ENCODE data around the gene GREM2. TPM values are rescaled to one million over a fixed set of nuclear protein-coding genes. Genes with fewer than 3 reads are reported as not detected.

Gene GREM2
- total RNA-seq, 1 experiment from 2014 or later, result not detected

DNA sequence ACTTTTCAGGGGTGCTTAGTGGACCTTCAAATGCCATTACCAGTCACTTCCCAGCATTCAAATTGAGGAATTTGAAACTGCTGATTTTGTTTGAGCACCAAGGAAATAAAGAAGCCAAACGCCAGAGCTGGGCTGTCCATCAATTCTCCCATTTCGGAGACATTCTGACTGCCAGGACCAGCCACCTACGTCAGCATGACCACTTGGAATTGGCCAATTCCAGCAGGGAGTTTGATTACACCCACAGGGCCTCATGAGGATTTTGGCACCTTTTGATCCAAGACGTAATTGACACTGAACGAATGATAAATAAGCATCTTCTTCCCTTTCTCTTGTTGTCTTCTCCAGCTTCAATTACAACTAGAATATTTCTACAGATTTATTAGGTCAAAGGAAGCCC, 40.2 kb downstream of the GREM2 start:
- no peaks in the 10 kb centered on the region for H3K4me1 ChIP-seq (ENCODE audit: insufficient read depth, low read length)
- no peaks in the 10 kb centered on the region for H3K23me2 ChIP-seq (ENCODE audit: insufficient read length, low read depth, low read length, poor library complexity, severe bottlenecking)
- no peak overlapping the region for H2BK120ac ChIP-seq (ENCODE audit: low read depth, low read length, poor library complexity, severe bottlenecking)
- no peak overlapping the region for H2BK5ac ChIP-seq (ENCODE audit: insufficient read length, low read length)
- no peak overlapping the region for H3K56ac ChIP-seq (ENCODE audit: insufficient read length, low read depth, low read length)
- no peak overlapping the region for H3T11ph ChIP-seq (ENCODE audit: low read length)
- no CpG with 5 or more reads among the region's 5 CpGs for WGBS (ENCODE audit: extremely low coverage, insufficient read length, low lambda C conversion rate)
- Mint-ChIP-seq H3K4me3 (no peak overlapping the region), H3K4me1 (peaks cover 4 to 7% of the 10 kb centered on the region in 2 experiments; a peak in 2 of 4 replicates), H3K36me3 (ENCODE audit: insufficient read depth in 1 of 3, low read depth in 3 of 3) (no peaks in the 10 kb centered on the region), H3K27ac (no peak overlapping the region), H3K27me3 (ENCODE audit: low read depth) (no peaks in the 10 kb centered on the region), H3K9me3 (no peaks in the 10 kb centered on the region)
- no peak overlapping the region for H2BK12ac ChIP-seq (ENCODE audit: insufficient read length, low read depth, low read length)
- no peak overlapping the region for H2BK20ac ChIP-seq (ENCODE audit: low read depth, low read length, poor library complexity, severe bottlenecking)
- H2AFZ ChIP-seq (ENCODE audit: low read length), result no peak overlapping the region
- no peak overlapping the region for H3K14ac ChIP-seq (ENCODE audit: insufficient read depth, low read length)
- H3K4me2 ChIP-seq (ENCODE audit: insufficient read depth, insufficient read length, low read length), result no peak overlapping the region
- no peaks in the 10 kb centered on the region for H3K79me2 ChIP-seq (ENCODE audit: insufficient read depth, low read length)
- no peak overlapping the region for H3K23ac ChIP-seq (ENCODE audit: insufficient read length, low read depth, low read length)
- no peak overlapping the region for H2AK5ac ChIP-seq (ENCODE audit: insufficient read length, low read length)
- H3K27ac ChIP-seq (ENCODE audit: insufficient read length, low read depth, low read length), result no peak overlapping the region
- TF ChIP-seq, protein P1, sequence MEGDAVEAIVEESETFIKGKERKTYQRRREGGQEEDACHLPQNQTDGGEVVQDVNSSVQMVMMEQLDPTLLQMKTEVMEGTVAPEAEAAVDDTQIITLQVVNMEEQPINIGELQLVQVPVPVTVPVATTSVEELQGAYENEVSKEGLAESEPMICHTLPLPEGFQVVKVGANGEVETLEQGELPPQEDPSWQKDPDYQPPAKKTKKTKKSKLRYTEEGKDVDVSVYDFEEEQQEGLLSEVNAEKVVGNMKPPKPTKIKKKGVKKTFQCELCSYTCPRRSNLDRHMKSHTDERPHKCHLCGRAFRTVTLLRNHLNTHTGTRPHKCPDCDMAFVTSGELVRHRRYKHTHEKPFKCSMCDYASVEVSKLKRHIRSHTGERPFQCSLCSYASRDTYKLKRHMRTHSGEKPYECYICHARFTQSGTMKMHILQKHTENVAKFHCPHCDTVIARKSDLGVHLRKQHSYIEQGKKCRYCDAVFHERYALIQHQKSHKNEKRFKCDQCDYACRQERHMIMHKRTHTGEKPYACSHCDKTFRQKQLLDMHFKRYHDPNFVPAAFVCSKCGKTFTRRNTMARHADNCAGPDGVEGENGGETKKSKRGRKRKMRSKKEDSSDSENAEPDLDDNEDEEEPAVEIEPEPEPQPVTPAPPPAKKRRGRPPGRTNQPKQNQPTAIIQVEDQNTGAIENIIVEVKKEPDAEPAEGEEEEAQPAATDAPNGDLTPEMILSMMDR (conservative IDR thresholded peaks at IDR 0.05), result no peak
- H4K91ac ChIP-seq (ENCODE audit: insufficient read length, low read depth, low read length), result no peak overlapping the region
- no peak overlapping the region for H4K5ac ChIP-seq (ENCODE audit: insufficient read length, low read depth, low read length)
- H2BK15ac ChIP-seq (ENCODE audit: low read depth, low read length), result no peak overlapping the region
- no peaks in the 10 kb centered on the region for H4K20me1 ChIP-seq (ENCODE audit: control insufficient read depth, insufficient read depth, insufficient read length)
- no peak for DNase-seq
- no peaks in the 10 kb centered on the region for H3K9me3 ChIP-seq (ENCODE audit: control insufficient read depth, low read depth, low read length)
- no peaks in the 10 kb centered on the region for H3K27me3 ChIP-seq (ENCODE audit: insufficient read depth, low read length)
- no peak overlapping the region for H4K8ac ChIP-seq (replicated peaks; ENCODE audit: insufficient read length, low read depth, low read length)
- no peak overlapping the region for H3K18ac ChIP-seq (ENCODE audit: insufficient read length, low read depth, low read length)
- H3K4ac ChIP-seq (ENCODE audit: low read depth, low read length), result no peak overlapping the region
- no peaks in the 10 kb centered on the region for H3K79me1 ChIP-seq (ENCODE audit: insufficient read depth, low read depth, low read length, poor library complexity, severe bottlenecking)
- no peak overlapping the region for H3K9ac ChIP-seq (ENCODE audit: extremely low read depth, insufficient read length, low read length)
